ENCODE measurements around the gene PGAM4.

DNA sequence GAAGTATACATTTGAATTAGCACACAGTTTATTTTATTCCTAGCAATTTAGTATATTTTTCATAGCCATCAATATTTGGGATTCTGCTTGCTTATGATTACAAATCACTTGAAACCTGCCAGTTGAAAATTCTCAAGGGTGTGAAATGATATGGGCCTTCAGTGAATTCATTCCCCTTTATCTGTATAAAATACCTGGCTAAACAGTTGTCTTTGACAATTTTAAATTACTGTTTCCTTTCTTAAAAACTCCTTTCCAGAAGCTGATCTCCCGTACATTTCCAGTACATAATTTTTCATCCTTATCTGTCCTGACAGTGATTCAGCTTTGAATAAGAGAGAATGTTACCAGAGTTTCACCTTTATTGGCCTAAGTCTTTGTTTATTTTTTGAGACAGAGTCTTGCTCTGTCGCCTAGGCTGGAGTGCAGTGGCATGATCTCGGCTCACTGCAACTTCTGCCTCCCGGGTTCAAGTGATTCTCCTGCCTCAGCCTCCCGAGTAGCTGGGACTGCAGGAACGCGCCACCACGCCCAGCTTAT is 45.0 kb downstream of the PGAM4 start:
- TF ChIP-seq, protein P1, sequence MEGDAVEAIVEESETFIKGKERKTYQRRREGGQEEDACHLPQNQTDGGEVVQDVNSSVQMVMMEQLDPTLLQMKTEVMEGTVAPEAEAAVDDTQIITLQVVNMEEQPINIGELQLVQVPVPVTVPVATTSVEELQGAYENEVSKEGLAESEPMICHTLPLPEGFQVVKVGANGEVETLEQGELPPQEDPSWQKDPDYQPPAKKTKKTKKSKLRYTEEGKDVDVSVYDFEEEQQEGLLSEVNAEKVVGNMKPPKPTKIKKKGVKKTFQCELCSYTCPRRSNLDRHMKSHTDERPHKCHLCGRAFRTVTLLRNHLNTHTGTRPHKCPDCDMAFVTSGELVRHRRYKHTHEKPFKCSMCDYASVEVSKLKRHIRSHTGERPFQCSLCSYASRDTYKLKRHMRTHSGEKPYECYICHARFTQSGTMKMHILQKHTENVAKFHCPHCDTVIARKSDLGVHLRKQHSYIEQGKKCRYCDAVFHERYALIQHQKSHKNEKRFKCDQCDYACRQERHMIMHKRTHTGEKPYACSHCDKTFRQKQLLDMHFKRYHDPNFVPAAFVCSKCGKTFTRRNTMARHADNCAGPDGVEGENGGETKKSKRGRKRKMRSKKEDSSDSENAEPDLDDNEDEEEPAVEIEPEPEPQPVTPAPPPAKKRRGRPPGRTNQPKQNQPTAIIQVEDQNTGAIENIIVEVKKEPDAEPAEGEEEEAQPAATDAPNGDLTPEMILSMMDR (conservative IDR thresholded peaks at IDR 0.05; ENCODE audit: low read length), result no peak
- no peak for TF ChIP-seq EZH2phosphoT487 (IDR thresholded peaks at IDR 0.05; ENCODE audit: borderline replicate concordance, low read depth, low read length)

Data from OCI-LY7 (cell line).